Measurements from ENCODE around the gene GABRR1. TPM values are rescaled to one million over a fixed set of nuclear protein-coding genes. Genes with fewer than 3 reads are reported as not detected.
"Not testable (repeated sequence)": the region's sequence is repeated elsewhere in the genome, so short reads cannot be mapped to it uniquely, and the experiment has no call there.

The GABRR1 gene
- total RNA-seq (2014; rRNA removed) = not detected in 2 replicates
- polyA plus RNA-seq (2012) = not detected

GRCh38 chr6:89217299-89217910 is at the start of gene GABRR1:
Gene GABRR1 (minus strand): TSS chr6:89217358. CDS start chr6:89217322, 36 bp downstream.
- DNase-seq (ENCODE audit: low read depth) = no peak

- no peak for DNase-seq (ENCODE audit: low read depth)
Observed at GRCh38 chr6:89264296-89264695, 47.1 kb upstream of the GABRR1 start.

GRCh38 chr6:89260832-89261231 is 43.7 kb upstream of the GABRR1 start:
- DNase-seq (ENCODE audit: low read depth) = no peak

GRCh38 chr6:89260310-89260709 is 43.2 kb upstream of the GABRR1 start:
- DNase-seq (ENCODE audit: low read depth) = no peak

- no peak for DNase-seq (ENCODE audit: low read depth)
Observed at GRCh38 chr6:89258912-89259311, 41.8 kb upstream of the GABRR1 start.

GRCh38 chr6:89257781-89258180 is 40.6 kb upstream of the GABRR1 start:
- no peak for DNase-seq (ENCODE audit: low read depth)

- DNase-seq (ENCODE audit: low read depth) = no peak
Observed at GRCh38 chr6:89257346-89257745, 40.2 kb upstream of the GABRR1 start.

GRCh38 chr6:89255417-89255816 is 38.3 kb upstream of the GABRR1 start:
- no peak for DNase-seq (ENCODE audit: low read depth)

GRCh38 chr6:89254569-89254968 is 37.4 kb upstream of the GABRR1 start:
- no peak for DNase-seq (ENCODE audit: low read depth)

GRCh38 chr6:89252907-89253306 is 35.7 kb upstream of the GABRR1 start:
- DNase-seq (ENCODE audit: low read depth) = no peak

- DNase-seq (ENCODE audit: low read depth) = no peak
Observed at GRCh38 chr6:89251976-89252375, 34.8 kb upstream of the GABRR1 start.

- no peak for DNase-seq (ENCODE audit: low read depth)
Observed at GRCh38 chr6:89251170-89251569, 34.0 kb upstream of the GABRR1 start.

- no peak for DNase-seq (ENCODE audit: low read depth)
Observed at GRCh38 chr6:89250239-89250638, 33.1 kb upstream of the GABRR1 start.

- no peak for DNase-seq (ENCODE audit: low read depth)
Observed at GRCh38 chr6:89244241-89244985, 27.3 kb upstream of the GABRR1 start.

GRCh38 chr6:89243331-89243629 is 26.1 kb upstream of the GABRR1 start:
- no peak for DNase-seq (ENCODE audit: low read depth)

GRCh38 chr6:89242574-89243330 is 25.6 kb upstream of the GABRR1 start:
- DNase-seq (ENCODE audit: low read depth) = peak; percentile 24

GRCh38 chr6:89239338-89239737 is 22.2 kb upstream of the GABRR1 start:
- no peak for DNase-seq (ENCODE audit: low read depth)

- DNase-seq (ENCODE audit: low read depth) = no peak
Observed at GRCh38 chr6:89237158-89237557, 20.0 kb upstream of the GABRR1 start.

- DNase-seq (ENCODE audit: low read depth) = not testable (repeated sequence)
Observed at GRCh38 chr6:89233605-89234004, 16.4 kb upstream of the GABRR1 start.

- DNase-seq (ENCODE audit: low read depth) = no peak
Observed at GRCh38 chr6:89222712-89223039, 5.5 kb upstream of the GABRR1 start.

GRCh38 chr6:89221971-89222711 is 5.0 kb upstream of the GABRR1 start:
- peak; percentile 29 for DNase-seq (ENCODE audit: low read depth)

- no peak for DNase-seq (ENCODE audit: low read depth)
Observed at GRCh38 chr6:89221129-89221528, 4.0 kb upstream of the GABRR1 start.

All from LHCN-M2 (cell line).